ENCODE results near the gene IKBKE. TPM values are rescaled to one million over a fixed set of nuclear protein-coding genes. Genes with fewer than 3 reads are reported as not detected.
A peak's percentile ranks its signal among the peaks of the same experiment; 100 is the strongest.

IKBKE gene
- total and polyA plus RNA-seq, 2 of the 8 experiments (the other 6 are each of a cell fraction or from before 2014, with no cell fraction given): 8.6 to 12.0 TPM

DNA sequence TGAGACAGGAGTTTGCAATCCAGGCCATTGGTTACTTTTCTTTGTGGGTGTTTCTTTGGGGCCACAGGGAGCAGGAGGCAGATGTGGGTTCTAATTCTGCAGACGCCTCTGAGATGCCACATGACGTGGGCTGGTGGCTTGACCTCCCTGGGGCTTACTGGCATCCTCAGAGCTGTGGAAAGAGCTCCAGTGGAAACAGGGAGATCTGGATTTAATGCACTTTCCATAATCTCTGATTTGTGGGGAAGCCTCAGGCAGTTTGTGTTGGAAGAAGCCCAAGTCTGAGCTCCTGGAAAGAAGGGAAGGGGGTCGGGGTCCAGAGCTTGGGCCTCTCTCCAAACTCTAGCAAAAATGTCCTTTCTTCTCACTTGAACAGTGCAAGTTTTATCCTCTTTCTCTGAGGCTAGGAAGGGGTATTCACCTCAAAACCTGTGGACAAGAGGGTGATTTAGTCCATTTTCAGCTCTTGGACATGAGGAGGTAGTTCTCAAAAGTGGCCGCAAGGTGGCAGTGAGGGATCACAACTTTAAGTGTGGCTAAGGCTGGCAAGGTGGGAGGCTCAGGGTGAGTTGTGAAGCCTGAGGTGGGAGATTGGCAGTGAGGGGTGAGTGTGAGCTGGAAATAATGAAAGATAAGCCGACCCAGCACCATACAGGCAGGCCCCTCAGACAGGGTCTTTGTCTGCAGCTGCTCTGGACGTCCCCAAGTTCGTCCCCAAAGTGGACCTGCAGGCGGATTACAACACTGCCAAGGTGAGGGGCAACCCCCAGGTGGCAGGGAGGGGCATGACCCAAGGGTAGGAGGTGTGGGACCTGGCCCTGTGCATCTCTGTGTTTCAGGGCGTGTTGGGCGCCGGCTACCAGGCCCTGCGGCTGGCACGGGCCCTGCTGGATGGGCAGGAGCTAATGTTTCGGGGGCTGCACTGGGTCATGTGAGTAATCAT, 9.2 kb downstream of the IKBKE start:
- Histone ChIP-seq H4K5ac (ENCODE audit: insufficient read length, low read depth, low read length) (no peak overlapping the region), H2BK12ac (ENCODE audit: low read depth, low read length) (no peak overlapping the region), H3K4ac (replicated peaks; ENCODE audit: insufficient read length, low read depth, low read length) (no peak overlapping the region), H3K36me3 (ENCODE audit: control insufficient read depth in 2 of 4, insufficient read depth in 4 of 4, low read length in 3 of 4) (no peaks in the 10 kb centered on the region; a peak in 4 of 8 replicates), H2BK120ac (replicated peaks; ENCODE audit: low read depth, low read length) (no peak overlapping the region), H3K9ac (replicated peaks in 1 of 4; ENCODE audit: extremely low read depth in 1 of 4, low read depth in 3 of 4, low read length in 3 of 4) (no peak overlapping the region), H3K9me3 (ENCODE audit: insufficient read depth in 2 of 2, low read depth in 1 of 2, low read length in 1 of 2) (no peaks in the 10 kb centered on the region), H3K18ac (ENCODE audit: extremely low read depth, low read length) (no peak overlapping the region), H3K27me3 (replicated peaks in 1 of 4; ENCODE audit: control insufficient read depth in 3 of 4, extremely low read depth in 1 of 4, insufficient read depth in 3 of 4, low read length in 3 of 4) (no peaks in the 10 kb centered on the region), H3K14ac (ENCODE audit: insufficient read length) (no peak overlapping the region), H2BK15ac (ENCODE audit: low read length) (no peak overlapping the region), H3K23ac (ENCODE audit: insufficient read length) (no peak overlapping the region), H3K79me1 (ENCODE audit: low read depth, low read length) (no peaks in the 10 kb centered on the region), H4K91ac (replicated peaks; ENCODE audit: insufficient read length, low read length) (no peak overlapping the region), H4K8ac (ENCODE audit: extremely low read depth, insufficient read depth, low read length) (peak overlapping the region; percentile 59; the same call in 1 of the 2 replicates), H3K79me2 (ENCODE audit: control insufficient read depth in 1 of 2, insufficient read depth in 2 of 2, low read length in 2 of 2) (no peaks in the 10 kb centered on the region), H4K20me1 (replicated peaks in 1 of 2; ENCODE audit: control insufficient read depth in 1 of 2, insufficient read depth in 2 of 2, low read length in 2 of 2) (peaks cover 0 to 2% of the 10 kb centered on the region in 2 experiments), H3K56ac (replicated peaks; ENCODE audit: insufficient read length, low read depth, low read length) (no peak overlapping the region), H3K23me2 (ENCODE audit: low read depth, low read length) (no peaks in the 10 kb centered on the region), H3K4me1 (replicated peaks in 1 of 4; ENCODE audit: control insufficient read depth in 3 of 4, insufficient read depth in 4 of 4, low read length in 3 of 4) (peaks cover 0 to 3% (median 0%) of the 10 kb centered on the region in 4 experiments; a peak in 1 of 7 replicates), H2BK5ac (ENCODE audit: low read depth, low read length) (no peak overlapping the region; the same call in 1 of the 2 replicates), H3K4me3 (ENCODE audit: extremely low read depth in 1 of 4, insufficient read depth in 2 of 4, low read depth in 3 of 4, low read length in 4 of 4) (no peak overlapping the region), H2AK5ac (ENCODE audit: low read depth, low read length) (no peak overlapping the region), H3K27ac (ENCODE audit: low read depth, low read length) (no peak overlapping the region), H2BK20ac (ENCODE audit: low read length) (no peak overlapping the region), H3K4me2 (ENCODE audit: insufficient read depth in 1 of 2, low read depth in 2 of 2, low read length in 2 of 2) (no peak overlapping the region), H2AFZ (ENCODE audit: low read length) (no peak overlapping the region)
- DNase-seq (ENCODE audit: low read depth in 1 of 2, low spot score in 2 of 2): peak; percentile 60 to 81
- WGBS, 2 experiments (ENCODE audit: extremely low coverage in 1 of 2, insufficient coverage in 1 of 2, insufficient read length in 1 of 2, insufficient replicate concordance in 2 of 2, low coverage in 1 of 2, low lambda C conversion rate in 2 of 2, missing lambda C conversion rate in 1 of 2): 67% methylated on average over 9 of the region's 14 CpGs; no CpG with 5 or more reads in 1 of the 2 experiments
- ChIA-PET POLR2A (ENCODE audit: partially characterized antibody) (interaction anchor here (0.9 to 2.0 kb wide), 2 partner anchors 9 to 26 kb away, joined by 5 to 14 read pairs; partner anchors contain the start of gene IKBKE), CTCF (ENCODE audit: partially characterized antibody) (interaction anchor here (0.6 to 6.3 kb wide), 59 partner anchors 9 to 675 kb away, joined by 3 to 81 read pairs (median 4); partner anchors contain the start of gene IKBKE)
- FAIRE-seq: peak; percentile 82
- TF ChIP-seq, protein P1, sequence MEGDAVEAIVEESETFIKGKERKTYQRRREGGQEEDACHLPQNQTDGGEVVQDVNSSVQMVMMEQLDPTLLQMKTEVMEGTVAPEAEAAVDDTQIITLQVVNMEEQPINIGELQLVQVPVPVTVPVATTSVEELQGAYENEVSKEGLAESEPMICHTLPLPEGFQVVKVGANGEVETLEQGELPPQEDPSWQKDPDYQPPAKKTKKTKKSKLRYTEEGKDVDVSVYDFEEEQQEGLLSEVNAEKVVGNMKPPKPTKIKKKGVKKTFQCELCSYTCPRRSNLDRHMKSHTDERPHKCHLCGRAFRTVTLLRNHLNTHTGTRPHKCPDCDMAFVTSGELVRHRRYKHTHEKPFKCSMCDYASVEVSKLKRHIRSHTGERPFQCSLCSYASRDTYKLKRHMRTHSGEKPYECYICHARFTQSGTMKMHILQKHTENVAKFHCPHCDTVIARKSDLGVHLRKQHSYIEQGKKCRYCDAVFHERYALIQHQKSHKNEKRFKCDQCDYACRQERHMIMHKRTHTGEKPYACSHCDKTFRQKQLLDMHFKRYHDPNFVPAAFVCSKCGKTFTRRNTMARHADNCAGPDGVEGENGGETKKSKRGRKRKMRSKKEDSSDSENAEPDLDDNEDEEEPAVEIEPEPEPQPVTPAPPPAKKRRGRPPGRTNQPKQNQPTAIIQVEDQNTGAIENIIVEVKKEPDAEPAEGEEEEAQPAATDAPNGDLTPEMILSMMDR (IDR thresholded peaks at IDR 0.05; ENCODE audit: control extremely low read depth in 1 of 3, insufficient read depth in 1 of 3, low read depth in 1 of 3, low read length in 3 of 3): peak; percentile 65 to 87 (median 82)
- TF ChIP-seq JUN (IDR thresholded peaks at IDR 0.05; ENCODE audit: low read depth, low read length) (no peak), RAD21 (IDR thresholded peaks at IDR 0.05 in 1 of 2, conservative IDR thresholded peaks at IDR 0.05 in 1 of 2; ENCODE audit: low read depth in 2 of 2, low read length in 2 of 2) (peak; percentile 81 to 82), POLR2AphosphoS5 (IDR thresholded peaks at IDR 0.05; ENCODE audit: low read depth, low read length) (no peak)
- TF ChIP-seq, protein P2, sequence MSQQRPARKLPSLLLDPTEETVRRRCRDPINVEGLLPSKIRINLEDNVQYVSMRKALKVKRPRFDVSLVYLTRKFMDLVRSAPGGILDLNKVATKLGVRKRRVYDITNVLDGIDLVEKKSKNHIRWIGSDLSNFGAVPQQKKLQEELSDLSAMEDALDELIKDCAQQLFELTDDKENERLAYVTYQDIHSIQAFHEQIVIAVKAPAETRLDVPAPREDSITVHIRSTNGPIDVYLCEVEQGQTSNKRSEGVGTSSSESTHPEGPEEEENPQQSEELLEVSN (IDR thresholded peaks at IDR 0.05): no peak
- TF ChIP-seq, protein P3, sequence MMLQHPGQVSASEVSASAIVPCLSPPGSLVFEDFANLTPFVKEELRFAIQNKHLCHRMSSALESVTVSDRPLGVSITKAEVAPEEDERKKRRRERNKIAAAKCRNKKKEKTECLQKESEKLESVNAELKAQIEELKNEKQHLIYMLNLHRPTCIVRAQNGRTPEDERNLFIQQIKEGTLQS (IDR thresholded peaks at IDR 0.05; ENCODE audit: insufficient read depth, low read depth, low read length): no peak

All from H1 (cell line).